Right atrium auricular region (tissue), 2 donors: Measurements from ENCODE around the gene NUDT3. TPM values are rescaled to one million over a fixed set of nuclear protein-coding genes. Genes with fewer than 3 reads are reported as not detected.
"Not testable (repeated sequence)": the region's sequence is repeated elsewhere in the genome, so short reads cannot be mapped to it uniquely, and the experiment has no call there.

Source experiments
- DNase-seq: peaks from one replicate; pipeline ENCODE4 v3.0.0-alpha.2; 2019; ENCODE audit warnings: low spot score
- H3K27ac ChIP-seq, 2 donors: fragments of 200-600 bp; sonication (generic); 1 replicate in 1 of 2; 2 replicates in 1 of 2; pipeline ENCODE4 v1.5.1; 2016 to 2019
- H3K27me3 ChIP-seq, 2 donors: fragments of 200-600 bp; sonication (generic); one replicate each; pipeline versions ENCODE4 v1.5.1 to v1.6.0; 2017 to 2019
- H3K36me3 ChIP-seq: fragments of 200-600 bp; sonication (generic); one replicate; pipeline ENCODE4 v1.5.1; 2016
- H3K4me1 ChIP-seq, 2 donors: fragments of 200-600 bp; sonication (generic); one replicate each; pipeline versions ENCODE4 v1.5.1 to v1.6.0; 2017 to 2019
- H3K4me3 ChIP-seq, 2 donors: fragments of 200-600 bp; sonication (generic); 1 replicate in 1 of 2; 2 replicates in 1 of 2; pipeline ENCODE4 v1.5.1; 2017 to 2019; ENCODE audit warnings: mild to moderate bottlenecking in 1 of 2, moderate library complexity in 1 of 2
- H3K9me3 ChIP-seq, 2 donors: fragments of 200-600 bp; sonication (generic); one replicate each; pipeline ENCODE4 v1.5.1; 2019
- CTCF ChIP-seq, 2 donors: fragments of 200-600 bp; sonication (generic); IDR thresholded peaks; one replicate each; pipeline ENCODE4 v1.5.1; 2019; ENCODE audit warnings: antibody characterized with exemption in 2 of 2
- total RNA-seq, 2 donors: library from RNA; depleted of rRNA; stranded (reverse); fragments of >200 nt; gene quantifications; one replicate each; pipeline ENCODE4 v1.1.0, GENCODE V29; 2016

Gene NUDT3
- total RNA-seq, 2 donors from 2014 or later: 47.2 to 53.5 TPM

GRCh38 chr6:34373511-34373910, 19.0 kb downstream of the NUDT3 start:
- no peak overlapping the region for H3K4me3 ChIP-seq
- peaks cover 0 to 30% of the 10 kb centered on the region in 2 donors for H3K4me1 ChIP-seq
- H3K27ac ChIP-seq: no peak overlapping the region
- H3K27me3 ChIP-seq: no peaks in the 10 kb centered on the region
- DNase-seq: no peak
- TF ChIP-seq CTCF (IDR thresholded peaks at IDR 0.05): no peak
- no peaks in the 10 kb centered on the region for H3K36me3 ChIP-seq
- H3K9me3 ChIP-seq: no peaks in the 10 kb centered on the region

DNA sequence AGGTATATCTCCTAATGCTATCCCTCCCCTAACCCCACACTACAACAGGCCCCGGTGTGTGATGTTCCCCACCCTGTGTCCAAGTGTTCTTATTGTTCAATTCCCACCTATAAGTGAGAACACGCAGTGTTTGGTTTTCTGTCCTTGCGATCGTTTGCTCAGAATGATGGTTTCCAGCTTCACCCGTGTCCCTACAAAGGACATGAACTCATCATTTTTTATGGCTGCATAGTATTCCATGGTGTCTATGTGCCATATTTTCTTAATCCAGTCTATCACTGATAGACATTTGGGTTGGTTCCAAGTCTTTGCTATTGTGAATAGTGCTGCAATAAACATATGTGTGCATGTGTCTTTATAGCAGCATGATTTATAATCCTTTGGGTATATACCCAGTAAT, 20.6 kb downstream of the NUDT3 start:
- H3K4me1 ChIP-seq: peaks cover 0 to 22% of the 10 kb centered on the region in 2 donors
- not testable (repeated sequence) for H3K27me3 ChIP-seq, H3K9me3 ChIP-seq, H3K27ac ChIP-seq, DNase-seq, H3K36me3 ChIP-seq, H3K4me3 ChIP-seq

DNA sequence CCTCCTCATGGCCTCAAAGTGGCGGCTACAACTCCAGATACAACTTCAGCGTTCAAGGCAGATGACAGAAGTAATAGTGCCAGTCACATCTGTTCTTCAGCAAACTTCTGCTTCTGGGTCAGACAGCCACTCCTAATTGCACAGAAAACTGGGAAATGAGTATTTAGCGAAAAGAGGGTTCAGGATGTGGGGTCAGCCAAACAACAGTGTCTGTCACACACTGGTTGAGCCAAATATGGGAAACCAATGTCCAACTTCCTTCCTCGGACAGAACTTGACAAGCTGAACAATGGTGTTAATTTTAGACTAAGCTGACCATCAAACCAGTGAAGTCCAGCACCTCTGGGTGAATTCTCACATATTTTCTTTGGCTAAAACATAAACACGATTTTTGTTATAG, 22.1 kb downstream of the NUDT3 start:
- no peak for TF ChIP-seq CTCF (IDR thresholded peaks at IDR 0.05)
- Histone ChIP-seq H3K4me3 (no peak overlapping the region), H3K27ac (peak overlapping the region; percentile 14 to 23), H3K36me3 (no peaks in the 10 kb centered on the region), H3K9me3 (no peaks in the 10 kb centered on the region), H3K27me3 (no peaks in the 10 kb centered on the region), H3K4me1 (peaks cover 0 to 22% of the 10 kb centered on the region in 2 donors)
- DNase-seq: no peak

GRCh38 chr6:34369385-34369784, 23.1 kb downstream of the NUDT3 start:
- H3K27me3 ChIP-seq: no peaks in the 10 kb centered on the region
- no peaks in the 10 kb centered on the region for H3K36me3 ChIP-seq
- no peaks in the 10 kb centered on the region for H3K9me3 ChIP-seq
- no peak for TF ChIP-seq CTCF (IDR thresholded peaks at IDR 0.05)
- peak overlapping the region in 1 of 2 donors; percentile 14 for H3K27ac ChIP-seq
- H3K4me1 ChIP-seq: peaks cover 0 to 22% of the 10 kb centered on the region in 2 donors
- DNase-seq: no peak
- H3K4me3 ChIP-seq: no peak overlapping the region

DNA sequence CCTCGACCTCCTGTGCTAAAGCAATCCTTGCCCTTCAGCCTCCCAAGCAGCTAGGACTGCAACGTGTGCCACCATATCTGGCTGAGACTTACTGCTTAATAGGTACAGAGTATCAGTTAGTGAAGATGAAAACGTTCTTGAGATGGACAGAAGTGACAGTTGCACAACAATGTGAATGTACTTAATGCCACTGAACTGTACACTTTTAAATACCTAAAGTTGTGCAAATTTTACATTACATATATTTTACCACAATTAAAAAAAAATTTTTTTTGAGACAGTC, 25.9 kb downstream of the NUDT3 start:
- no peak for DNase-seq
- Histone ChIP-seq H3K4me3 (no peak overlapping the region), H3K27ac (no peak overlapping the region), H3K27me3 (no peaks in the 10 kb centered on the region), H3K4me1 (peaks cover 0 to 42% of the 10 kb centered on the region in 2 donors), H3K36me3 (no peaks in the 10 kb centered on the region), H3K9me3 (no peaks in the 10 kb centered on the region)
- no peak for TF ChIP-seq CTCF (IDR thresholded peaks at IDR 0.05)

- H3K4me1 ChIP-seq: peaks cover 0 to 43% of the 10 kb centered on the region in 2 donors
- H3K27ac ChIP-seq, H3K27me3 ChIP-seq, H3K36me3 ChIP-seq, DNase-seq, H3K9me3 ChIP-seq, H3K4me3 ChIP-seq: not testable (repeated sequence)
These were observed 26.5 kb downstream of the NUDT3 start for GRCh38 chr6:34365781-34366638.

- H3K9me3 ChIP-seq, H3K27me3 ChIP-seq, DNase-seq, H3K36me3 ChIP-seq: not testable (repeated sequence)
- peak overlapping the region in 1 of 2 donors; percentile 4 for H3K4me3 ChIP-seq
- H3K27ac ChIP-seq: peak overlapping the region; percentile 54 to 86
- peaks cover 0 to 47% of the 10 kb centered on the region in 2 donors for H3K4me1 ChIP-seq
These were observed 28.8 kb downstream of the NUDT3 start for GRCh38 chr6:34363681-34364075.
